Renal cortical epithelial cell (primary cell): Measurements from ENCODE around the gene VWA3B. TPM values are rescaled to one million over a fixed set of nuclear protein-coding genes. Genes with fewer than 3 reads are reported as not detected.

ENCODE experiments used
- DNase-seq: peaks from one replicate; pipeline ENCODE4 v3.0.0-alpha.2; 2011; ENCODE audit warnings: low read depth
- total RNA-seq: library from RNA; depleted of rRNA; stranded (reverse); fragments of >200 nt; gene quantifications from 2 replicates; pipeline ENCODE4 v1.2.3, GENCODE V29; 2014

The VWA3B gene
- total RNA-seq, 1 donor from 2014 or later, result not detected

DNA sequence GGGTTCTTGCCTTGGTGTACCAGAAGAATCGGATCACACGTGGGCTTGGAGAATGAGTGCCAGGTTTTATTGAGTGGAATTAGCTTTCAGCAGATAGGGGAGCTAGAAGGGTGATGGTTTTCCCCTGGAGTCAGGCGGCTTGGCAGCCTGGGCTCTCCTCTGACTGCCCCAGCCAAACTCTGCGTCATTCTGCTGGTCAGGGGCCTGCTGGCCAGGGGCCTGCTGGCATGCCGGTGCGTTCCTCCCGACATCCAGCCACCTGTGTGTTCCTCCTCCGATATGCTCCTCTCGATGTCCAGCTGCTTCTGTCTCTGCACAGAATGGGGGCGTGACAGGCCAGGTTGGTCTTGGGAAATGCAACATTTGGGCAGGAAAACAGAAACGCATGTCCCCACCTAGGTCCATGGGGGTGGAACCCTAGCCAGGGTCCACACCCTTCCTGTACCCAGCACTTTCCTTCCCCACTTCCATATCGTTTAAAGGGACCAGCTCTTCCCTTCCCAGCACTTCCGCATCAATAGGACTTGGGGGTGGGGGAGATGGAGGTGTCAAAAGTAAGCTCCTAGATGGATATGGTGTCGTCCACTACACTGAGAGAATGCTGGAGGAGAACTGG, 85.3 kb downstream of the VWA3B start:
- no peak for DNase-seq

DNA sequence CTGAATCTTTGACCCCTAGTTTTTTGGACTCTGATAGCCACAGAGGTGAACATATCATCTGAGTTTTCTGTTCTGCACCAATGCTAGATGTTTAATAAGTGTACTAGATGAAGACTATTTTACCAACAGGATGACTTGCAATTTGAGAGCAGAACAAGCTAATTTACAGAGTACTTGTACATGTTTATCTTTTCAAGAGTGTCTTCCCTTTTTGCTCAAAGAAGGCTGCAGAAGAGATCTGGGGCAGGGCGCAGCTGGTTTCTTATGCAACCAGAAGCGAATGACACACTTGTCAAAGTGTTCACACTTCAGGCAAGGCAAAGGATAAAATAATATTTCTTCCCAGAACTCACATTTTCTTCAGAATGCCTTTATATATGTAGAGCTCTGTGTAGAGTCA, 86.0 kb downstream of the VWA3B start:
- no peak for DNase-seq

DNA sequence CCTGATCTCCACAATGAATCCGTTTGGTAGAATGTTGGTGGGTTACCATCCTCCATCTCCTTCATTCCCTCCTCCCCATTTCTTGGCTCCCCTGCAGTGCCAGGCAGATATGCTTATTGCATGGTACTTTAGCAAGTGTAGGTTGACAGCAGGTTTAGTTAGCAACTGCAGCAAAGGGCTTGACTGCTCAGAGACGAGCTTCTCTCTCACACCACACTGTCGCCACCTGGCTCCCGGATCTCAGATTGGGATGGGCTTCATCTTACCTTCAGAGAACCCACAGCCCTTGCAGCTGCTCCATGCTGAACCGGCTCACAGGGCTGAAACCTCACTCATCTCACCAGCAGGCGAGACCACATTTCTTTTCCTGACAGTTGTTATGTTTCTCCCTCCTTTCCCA, 88.8 kb downstream of the VWA3B start:
- DNase-seq, result no peak

DNA sequence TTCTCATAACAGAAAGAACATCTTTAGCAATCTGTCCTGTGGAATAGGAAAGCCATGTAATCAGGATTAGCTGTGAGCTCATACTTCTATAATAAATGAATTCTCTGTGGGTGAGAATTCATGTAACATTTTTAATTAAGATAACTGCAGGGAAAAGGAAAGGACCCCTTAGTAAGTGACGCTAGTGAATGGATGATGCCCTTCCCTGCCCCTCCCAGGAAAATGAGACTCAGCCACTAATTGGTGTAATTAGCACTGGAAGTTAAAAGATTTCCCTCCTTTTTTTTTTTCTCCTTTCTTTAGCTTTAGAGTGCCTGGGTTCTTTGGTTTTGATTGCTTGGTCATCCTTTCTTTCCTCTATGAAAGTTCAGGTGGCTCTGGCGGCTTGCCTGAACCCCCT, 90.3 kb downstream of the VWA3B start:
- no peak for DNase-seq

DNA sequence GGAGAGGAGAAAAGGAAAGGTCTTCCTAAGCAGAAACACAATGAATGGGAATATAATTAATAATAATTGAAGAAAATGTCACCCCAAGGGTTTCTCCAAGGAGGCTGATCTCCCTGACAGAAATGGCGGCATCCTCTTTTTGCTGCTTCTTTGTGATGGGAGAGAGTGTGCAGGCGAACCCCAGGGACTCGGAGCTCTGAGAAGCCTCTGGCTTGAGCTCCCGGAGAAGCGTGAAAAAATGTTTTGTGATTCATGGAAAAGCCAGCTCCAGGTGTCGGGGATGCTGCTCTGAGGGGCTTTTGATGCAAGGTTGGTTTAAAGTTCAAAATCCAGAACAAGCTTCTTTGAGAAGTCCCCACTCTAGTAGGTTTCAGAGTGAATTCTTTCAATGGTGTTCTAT, 91.0 kb downstream of the VWA3B start:
- no peak for DNase-seq

DNA sequence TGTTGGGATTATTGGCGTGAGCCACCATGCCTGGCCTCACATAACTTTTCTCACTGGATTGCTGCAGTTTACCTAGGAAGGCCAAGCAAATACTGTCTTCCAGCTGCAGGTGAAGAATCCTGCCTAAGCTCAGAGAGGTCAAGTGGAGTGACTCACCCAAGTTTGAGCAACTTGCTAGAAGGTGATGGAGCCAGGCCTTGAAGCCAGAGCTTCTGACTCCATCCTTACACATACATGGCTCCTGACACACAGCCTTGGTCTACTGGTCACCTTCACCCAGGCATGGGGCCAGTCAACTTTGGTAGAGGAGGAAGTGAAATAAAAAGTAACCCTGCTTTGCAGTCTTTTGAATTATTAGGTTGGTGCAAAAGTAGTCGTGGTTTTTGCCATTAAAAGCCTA, 93.5 kb downstream of the VWA3B start:
- no peak for DNase-seq

DNA sequence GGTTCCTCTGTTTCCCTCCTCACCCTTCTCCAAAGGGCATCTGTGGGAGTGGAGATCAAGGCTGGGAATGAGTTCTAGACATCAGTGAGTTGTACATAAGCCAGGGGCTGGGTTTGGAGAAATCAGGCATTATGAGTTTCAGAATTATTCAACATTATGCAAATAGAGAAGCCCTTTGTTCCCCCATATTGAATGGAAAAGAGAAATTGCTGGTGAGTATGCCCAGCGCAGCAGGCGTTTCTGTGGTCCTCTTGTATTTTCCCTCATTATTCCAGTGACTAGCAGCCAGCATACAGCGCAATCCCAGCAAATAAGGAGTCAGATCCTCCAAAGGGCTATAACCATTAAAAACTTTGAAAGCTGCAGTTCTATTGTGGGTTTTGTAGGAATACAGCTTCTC, 94.4 kb downstream of the VWA3B start:
- DNase-seq, result no peak

DNA sequence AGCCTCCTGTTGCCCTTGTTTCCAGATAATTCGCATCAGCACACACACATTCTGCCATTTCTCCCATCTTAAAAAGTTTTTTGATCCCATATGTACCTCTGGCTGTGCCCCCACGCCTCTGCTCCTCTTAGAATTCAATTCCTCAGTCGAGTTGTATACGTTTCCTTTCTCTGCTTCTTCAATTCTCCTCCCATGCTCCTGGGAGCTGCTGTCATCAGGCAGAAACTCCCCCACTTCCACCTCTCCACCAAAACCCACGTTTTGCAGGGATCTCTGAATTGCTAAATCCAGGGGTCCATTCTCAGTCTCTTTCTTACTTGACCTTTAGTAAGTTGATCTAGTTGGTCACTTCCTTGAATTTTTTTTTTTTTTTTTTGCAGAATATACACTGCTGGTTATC, 98.8 kb downstream of the VWA3B start:
- no peak for DNase-seq

DNA sequence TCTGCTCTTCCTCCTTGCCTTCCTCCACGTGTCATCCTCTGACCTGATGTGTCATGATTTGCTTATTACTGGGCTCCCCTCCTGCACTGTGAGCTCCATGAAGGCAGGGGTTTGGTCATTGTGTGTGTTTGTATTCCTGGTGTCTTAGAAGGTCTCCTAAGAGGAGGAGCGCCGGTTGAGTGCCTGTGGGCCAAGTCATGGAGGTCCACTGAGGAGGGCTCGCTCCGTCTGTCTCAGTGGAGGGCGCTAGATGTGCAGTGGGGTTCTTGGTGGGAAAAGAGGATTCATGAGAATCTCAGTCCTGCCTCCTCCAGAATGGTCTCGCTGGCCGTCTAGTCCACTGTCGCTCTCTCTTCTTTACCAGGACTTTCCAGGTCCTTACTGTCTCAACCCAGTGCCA, 100.2 kb downstream of the VWA3B start:
- DNase-seq, result no peak

DNA sequence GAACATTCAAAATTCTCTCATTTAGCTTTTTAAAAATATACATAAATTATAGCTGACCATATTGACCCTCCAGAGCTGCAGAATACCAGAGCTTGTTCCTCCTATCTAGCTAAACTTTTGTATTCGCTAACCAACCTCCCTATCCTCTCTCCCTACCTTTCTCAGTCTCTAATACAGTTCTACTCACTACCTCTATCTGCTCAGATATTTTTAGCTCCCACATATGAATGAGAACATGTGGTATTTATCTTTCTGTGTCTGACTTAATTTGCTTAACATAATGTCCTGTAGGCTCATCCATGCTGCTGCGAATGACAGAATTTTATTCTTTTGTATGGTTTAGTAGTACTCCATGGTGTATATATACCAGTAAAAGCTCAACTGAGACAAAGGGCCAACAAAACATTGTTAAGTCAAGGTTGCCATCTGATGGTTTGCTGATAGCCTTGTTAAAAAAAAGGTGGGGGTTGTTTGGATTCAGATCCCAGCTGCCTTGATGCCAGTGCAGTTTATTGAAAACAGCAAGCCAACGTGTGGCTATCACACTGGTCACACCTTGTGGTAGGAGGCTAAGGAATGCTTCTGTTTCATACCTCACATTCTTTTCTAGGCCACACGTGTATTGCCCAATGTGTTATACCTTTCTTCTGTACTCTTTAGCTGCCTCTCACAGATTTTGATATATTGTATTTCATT, 101.5 kb downstream of the VWA3B start:
- DNase-seq, result peak; percentile 64

DNA sequence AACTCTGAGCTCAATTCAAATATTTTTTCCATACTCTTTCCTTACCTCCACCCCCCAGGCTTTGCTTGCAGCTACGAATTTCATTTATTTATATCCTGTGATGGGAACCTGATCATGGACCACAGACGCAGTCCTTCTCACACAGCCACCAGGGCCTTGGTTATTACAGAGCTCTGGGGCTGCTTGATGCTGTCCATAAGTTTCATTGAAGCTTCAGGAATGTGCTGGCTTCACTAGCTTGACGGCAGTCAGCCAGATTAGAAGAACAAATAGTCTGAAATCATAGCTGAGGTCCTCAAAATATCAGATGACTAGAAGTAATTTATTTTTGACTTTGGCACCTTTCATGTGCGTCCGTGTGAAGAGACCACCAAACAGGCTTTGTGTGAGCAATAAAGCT, 104.9 kb downstream of the VWA3B start:
- no peak for DNase-seq

DNA sequence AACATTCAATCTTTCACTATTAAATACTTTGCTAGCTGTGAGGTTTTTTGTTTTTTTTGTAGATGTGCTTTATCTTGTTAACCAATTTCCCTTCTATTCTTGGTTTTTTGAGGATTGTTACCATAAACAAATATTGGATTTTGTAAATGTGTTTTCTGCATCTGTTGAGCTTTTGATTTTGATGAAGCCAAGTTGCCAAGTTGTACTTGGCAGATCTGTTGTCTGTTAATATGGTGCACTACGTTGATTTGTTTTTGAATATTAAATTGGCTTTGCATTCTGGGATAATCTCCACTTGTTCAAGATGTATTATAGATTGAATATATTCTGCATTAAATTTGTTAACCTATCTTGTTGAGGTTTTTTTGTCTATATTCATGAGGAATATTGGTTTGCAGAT, 114.6 kb downstream of the VWA3B start:
- no peak for DNase-seq

DNA sequence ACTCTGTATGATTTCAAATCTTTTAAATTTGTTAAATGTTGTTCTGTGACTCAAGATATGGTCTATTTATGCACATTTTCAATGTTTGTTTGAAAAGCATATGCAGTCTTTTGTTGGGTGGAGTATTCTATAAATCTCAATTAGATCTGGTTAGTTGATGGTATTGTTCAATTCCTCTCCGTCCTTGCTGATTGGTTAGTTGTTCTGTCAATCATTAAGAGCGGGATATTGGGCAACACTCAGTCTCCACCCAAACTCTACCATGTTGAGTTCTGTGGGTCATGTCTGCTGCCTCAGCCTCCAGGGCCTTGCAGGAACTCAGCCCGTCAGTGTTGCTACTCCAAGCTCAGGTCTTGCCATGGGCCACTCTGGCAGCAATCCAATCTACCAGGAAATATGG, 118.9 kb downstream of the VWA3B start:
- no peak for DNase-seq

DNA sequence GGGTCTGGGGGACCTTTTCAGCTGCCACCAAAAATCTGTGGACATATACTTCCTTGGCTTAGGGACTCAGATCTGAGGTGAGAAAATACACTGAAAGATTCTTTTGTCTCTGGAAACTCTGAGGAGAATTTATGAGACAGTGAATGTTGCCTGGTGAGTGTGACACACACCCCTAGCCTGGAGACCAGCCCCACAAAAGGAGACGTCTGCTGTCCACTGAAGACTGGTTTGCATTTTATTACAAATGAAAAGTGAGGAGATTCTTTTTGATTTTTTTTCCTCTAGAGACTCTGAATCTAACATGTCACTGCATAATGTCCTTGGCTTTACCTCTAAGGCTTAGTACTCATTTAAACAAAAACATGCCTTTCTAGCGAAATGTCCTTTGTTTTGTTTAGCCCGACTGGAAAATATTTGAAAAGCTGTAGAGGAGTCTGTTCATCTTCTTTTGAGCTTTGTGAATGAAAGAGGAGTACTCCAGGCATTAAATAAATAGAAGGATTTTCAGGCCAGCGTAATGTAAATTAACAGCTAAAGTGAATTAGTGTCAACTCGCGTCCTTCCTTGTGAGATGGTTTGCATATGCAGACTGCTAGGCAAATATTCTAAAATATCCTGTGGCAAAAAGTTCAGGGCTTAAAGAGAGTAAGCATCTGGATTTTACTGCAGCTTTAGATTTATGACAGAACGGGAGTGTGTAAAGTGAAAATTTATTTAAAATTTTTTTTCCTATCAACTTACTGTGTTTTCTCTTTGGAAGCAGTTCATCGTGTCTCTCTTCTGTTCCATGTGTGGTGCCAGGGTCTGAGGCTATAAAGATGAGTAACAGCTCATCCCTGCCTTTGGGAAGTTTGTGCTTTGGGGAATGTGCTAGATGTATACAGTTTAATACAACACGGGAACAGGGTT, 125.4 kb downstream of the VWA3B start:
- DNase-seq, result no peak

DNA sequence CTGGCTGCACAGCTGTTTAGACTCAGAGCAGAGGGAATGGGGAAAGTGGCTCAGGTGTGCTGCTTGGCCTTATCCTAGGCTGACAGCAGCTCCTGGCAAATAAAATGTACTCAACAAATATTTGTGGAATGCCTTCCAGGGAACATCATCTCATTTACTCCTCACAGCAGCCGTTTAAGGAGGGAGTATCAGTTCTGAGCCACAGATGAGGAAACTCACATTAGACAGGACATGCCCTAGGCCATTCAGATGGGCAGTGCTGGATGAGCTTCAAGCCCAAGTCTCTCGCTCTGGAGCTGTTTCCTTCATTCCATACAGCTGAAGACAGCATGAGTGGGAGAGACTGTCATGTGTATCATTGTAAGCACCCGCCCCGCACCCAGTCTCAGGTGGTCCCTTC, 129.6 kb downstream of the VWA3B start:
- no peak for DNase-seq

DNA sequence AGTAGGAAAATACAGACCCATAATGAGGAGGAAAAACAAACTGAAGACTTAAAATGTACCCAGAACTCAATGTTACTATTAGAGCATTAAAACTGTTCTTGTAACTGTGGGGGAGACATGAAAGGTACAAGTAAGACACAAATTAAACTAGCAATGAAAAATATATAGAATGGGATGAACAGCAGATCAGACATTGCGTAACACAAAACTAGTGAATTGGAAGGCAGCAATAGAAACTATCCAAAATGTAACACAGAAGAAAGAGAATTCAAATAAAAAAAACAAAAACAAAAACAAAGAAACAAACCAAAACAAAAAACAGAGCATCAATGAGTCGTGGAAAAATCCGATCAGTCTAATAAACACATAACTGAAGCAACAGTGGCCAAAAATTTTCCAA, 132.2 kb downstream of the VWA3B start:
- no peak for DNase-seq

DNA sequence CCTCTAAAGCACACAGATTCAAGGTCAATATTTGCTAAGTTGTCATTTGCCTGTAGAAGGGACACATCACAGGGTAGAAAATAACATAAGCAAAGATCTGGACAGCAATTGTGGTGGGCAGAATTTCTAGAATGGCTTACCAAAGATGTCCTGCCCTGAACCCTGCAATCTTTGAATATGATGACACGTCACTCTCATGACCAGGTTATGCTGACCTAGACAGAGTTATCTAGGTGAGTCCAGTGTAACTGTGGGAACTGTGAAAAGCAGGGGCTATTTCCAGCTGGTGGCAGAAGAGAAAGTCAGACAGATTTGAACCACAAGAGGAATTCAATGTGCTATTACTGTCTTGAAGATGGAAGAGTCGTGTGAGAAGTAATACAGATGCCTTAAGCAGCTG, 147.0 kb downstream of the VWA3B start:
- DNase-seq, result no peak

DNA sequence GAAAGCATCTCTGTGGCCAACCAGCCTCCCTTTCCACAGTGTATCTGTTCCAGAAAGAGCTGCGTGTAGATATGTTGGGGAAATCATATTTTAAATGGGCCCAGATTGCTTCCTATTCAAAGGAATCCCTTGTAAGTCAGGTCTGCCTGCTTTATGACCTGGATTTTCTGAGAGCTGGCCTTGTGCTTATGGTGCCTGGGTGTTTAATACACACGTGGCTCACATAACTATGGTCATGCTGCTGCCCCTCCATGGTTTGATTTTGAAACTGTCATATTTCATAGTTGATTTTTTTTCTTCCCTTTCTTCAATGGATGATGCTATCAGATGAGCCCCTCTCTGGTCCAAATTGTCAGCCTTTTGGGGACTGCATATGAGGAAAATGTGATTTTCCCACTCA, 147.8 kb downstream of the VWA3B start:
- no peak for DNase-seq

DNA sequence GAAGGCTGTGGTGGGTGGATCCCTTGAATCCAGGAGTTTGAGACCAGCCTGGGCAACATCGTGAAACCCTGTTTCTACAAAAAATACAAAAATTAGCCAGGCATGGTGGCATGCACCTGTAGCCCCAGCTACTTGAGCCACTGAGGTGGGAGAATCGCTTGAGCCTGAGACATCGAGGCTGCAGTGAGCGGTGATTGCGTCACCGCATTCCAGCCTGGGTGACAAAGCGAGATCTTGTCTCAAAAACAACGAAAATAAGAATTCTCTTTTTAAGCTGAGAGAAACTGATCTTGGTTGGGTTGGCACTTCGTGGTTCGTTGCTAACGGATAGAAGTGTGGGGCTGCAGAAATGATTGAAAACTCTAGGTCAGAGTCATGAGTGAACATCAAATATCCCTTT, 150.0 kb downstream of the VWA3B start:
- no peak for DNase-seq

DNA sequence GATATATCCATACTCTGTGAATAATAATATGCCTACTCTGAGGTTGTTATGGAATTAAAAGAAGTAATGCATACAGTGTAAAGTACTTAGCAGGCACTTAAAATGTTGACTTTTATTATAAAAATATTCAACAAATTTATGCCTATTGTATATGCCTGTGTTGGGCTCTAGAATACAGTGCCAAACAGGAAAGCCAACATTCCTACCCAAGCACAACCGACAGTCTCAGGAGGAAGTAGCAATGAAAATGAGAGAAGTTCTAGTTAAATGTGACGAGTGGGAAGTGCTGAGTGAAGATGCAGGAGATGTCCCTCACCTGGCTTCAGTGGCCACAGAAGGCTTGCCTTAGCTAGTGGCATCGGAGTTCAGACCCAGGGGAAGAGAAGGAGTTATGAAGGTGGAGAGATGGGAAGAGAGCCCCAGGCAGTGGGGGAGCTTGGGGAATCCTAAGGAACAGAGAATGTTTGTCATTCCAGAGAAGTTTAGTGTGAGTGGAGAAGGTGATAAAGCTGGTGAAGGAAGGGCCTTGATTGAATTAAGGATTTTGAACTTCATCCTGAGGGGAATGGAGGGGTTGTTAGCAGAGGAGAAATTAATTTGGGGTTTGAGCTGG, 153.9 kb downstream of the VWA3B start:
- no peak for DNase-seq

DNA sequence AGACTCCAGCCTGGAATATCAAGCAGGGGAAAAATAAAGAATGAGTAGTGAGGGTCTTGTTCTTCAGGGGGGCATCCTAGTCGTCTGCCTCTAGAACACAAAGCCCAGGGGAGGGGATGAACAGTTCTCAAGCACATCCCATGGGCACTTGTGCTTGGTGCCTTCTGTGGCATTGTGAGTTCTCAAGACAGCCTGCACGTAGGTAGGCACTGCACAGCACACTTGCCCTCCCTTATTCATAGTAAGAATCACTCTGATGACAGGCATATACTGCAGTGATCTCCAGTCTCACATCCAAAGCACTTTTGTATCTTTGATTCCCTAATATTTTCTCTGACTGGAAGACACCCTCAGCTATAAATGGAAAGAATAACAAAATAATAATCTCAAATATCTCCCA, 154.6 kb downstream of the VWA3B start:
- DNase-seq, result no peak

DNA sequence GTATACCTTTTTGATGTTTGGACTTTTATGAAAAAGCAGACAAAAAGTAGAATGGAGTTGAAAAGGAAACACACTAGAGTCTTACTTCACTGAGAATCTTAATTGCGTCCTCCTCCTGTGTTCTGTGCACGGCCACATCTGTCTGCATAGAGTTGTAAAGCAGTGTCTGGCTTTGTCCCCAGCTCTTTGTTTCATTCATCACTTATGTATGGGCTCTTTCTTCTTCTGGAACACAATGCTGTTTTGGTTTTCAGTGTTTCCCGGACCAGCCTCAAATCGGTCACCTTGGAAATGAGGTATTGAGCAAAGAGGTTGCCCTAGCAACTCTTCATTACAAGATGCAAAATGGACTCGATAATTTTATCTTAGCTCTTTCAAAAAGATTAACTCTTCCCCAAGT, 155.0 kb downstream of the VWA3B start:
- DNase-seq, result no peak

DNA sequence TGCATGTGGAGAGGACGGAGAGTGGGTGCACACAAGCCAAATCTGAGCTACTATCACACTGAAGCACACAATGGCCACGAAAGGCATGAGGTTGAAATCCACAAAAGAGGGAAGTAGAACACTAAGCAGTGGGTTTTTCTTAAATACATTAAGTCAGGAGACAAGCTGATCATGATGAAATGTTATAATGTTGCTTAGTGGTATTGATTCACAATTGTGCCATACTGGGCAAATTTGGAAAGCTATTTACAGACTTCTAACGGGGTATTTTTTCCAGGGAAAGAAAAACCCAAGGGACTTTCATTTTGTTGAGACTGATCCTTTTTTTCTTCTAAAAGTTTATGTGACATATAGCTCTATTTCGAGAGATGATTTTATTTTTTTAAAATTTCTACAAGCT, 158.5 kb downstream of the VWA3B start:
- DNase-seq, result no peak
